ENCODE data around the gene RAB40C. TPM values are rescaled to one million over a fixed set of nuclear protein-coding genes. Genes with fewer than 3 reads are reported as not detected.

The RAB40C gene
- total RNA-seq, 4 donors from 2014 or later, result 17.7 to 28.3 (median 22.1) TPM

DNA sequence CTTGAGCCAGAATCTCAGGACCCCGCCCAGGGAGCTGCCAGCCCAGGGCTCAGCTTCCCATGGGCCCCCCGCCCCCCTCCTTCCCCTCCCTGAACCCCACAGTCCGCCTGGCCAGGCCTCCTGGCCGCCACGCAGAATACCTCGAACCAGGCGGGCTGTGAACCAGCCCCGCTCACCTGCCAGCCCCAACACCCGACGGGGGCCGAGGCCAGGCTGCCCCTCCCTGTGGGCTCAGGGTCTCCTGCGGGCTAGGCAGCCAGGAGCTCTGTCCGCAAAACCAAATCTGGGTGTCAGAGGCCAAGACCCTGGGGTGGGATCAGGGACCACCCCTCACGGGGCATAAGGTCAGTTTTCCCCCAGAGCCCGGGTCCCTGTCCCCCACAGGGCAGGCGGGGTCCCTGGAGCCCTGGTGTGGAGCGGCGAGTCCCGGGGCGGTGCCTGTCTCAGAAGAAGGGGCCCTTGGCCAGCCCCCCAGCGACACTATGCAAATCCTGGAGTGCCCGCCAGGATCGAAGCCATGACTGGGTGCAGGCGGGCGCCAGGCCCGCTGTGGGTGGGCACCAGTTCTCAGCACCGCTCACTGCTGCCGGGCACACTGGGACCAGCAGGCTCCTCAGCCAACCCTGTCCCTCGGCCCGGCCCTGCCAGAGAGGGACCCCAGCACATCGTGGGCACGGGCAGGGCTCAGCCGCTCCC is 36.1 kb upstream of the RAB40C start:
- Histone ChIP-seq H3K4me1 (peaks cover 0 to under 1% (median 0%) of the 10 kb centered on the region in 3 donors), H3K4me3 (no peak overlapping the region), H3K27ac (no peak overlapping the region), H3K27me3 (peaks cover 13% of the 10 kb centered on the region), H3K36me3 (peaks cover 0 to 50% of the 10 kb centered on the region in 2 donors), H3K9me3 (no peaks in the 10 kb centered on the region)
- ATAC-seq, result no peak
- 73% methylated on average over 3 of the region's 33 CpGs; no CpG with 5 or more reads in 1 of the 2 donors for WGBS, 2 donors (ENCODE audit: low coverage in 1 of 2)
- TF ChIP-seq POLR2A (IDR thresholded peaks at IDR 0.05), result no peak
- TF ChIP-seq EP300 (IDR thresholded peaks at IDR 0.05), result no peak
- no peak for TF ChIP-seq POLR2AphosphoS5 (IDR thresholded peaks at IDR 0.05)
- TF ChIP-seq, protein P1, sequence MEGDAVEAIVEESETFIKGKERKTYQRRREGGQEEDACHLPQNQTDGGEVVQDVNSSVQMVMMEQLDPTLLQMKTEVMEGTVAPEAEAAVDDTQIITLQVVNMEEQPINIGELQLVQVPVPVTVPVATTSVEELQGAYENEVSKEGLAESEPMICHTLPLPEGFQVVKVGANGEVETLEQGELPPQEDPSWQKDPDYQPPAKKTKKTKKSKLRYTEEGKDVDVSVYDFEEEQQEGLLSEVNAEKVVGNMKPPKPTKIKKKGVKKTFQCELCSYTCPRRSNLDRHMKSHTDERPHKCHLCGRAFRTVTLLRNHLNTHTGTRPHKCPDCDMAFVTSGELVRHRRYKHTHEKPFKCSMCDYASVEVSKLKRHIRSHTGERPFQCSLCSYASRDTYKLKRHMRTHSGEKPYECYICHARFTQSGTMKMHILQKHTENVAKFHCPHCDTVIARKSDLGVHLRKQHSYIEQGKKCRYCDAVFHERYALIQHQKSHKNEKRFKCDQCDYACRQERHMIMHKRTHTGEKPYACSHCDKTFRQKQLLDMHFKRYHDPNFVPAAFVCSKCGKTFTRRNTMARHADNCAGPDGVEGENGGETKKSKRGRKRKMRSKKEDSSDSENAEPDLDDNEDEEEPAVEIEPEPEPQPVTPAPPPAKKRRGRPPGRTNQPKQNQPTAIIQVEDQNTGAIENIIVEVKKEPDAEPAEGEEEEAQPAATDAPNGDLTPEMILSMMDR (IDR thresholded peaks at IDR 0.05), result no peak

DNA sequence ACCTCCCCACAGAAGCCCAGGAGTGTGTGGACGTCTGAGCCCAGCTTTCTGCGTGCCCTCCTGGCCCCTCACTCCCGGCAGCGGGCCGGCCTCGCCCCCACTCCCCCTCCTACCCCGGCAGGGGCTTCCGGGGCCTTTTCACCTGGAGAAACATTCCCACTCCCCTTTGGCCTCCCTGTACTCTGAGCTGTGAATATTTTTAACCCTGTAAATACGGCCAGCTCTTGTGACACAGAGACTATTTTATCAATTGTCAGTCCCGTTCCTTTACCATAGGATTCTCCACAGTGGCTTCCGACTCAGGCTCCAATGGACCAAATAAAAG is 35.6 kb upstream of the RAB40C start:
- Histone ChIP-seq H3K4me3 (no peak overlapping the region), H3K9me3 (no peaks in the 10 kb centered on the region), H3K36me3 (peaks cover 0 to 45% of the 10 kb centered on the region in 2 donors), H3K4me1 (peaks cover 0 to 6% (median 0%) of the 10 kb centered on the region in 3 donors), H3K27me3 (peaks cover 18% of the 10 kb centered on the region), H3K27ac (no peak overlapping the region)
- WGBS, 2 donors (ENCODE audit: low coverage in 1 of 2), result 70 to 72% methylated on average over 2 to 8 of the region's 11 CpGs
- ATAC-seq, result no peak
- TF ChIP-seq POLR2AphosphoS5 (IDR thresholded peaks at IDR 0.05), result no peak
- TF ChIP-seq, protein P1 (IDR thresholded peaks at IDR 0.05), result no peak
- no peak for TF ChIP-seq POLR2A (IDR thresholded peaks at IDR 0.05)
- TF ChIP-seq EP300 (IDR thresholded peaks at IDR 0.05), result no peak

DNA sequence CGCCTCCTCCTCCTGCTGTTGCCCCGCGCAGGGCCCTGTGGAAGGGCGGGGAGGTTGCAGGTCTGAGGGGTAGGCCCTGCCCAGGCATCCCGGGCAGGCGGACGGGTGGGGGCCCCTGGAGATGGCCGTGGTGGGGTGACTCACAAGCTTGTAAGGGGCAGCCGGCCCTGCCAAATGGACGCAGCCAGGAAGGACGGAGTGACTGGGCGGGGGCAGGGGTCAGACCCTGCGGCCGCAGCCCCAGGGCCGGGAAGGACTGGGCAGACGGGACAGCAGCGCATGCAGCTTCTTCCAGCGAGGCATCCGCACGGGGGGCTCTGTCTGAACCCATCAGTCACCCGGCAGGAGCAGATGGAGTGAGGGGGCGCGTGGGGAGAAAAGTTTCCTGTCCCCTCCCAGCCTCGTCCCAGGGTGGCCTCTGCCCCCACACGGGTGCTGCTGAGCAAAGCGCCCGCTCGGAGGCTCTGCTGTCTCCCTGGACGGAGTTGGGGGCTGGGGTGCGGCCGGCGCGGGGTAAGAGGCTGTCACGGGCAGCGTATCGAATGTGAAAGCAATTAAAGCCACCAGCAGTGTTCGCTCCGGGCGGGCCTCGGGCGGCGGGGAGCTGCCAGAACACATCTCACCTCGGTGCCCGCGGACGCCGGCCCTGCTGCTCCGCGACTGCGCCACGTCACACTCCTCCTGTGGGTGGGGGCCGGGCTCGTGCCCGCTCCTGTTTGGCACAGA is 35.1 kb upstream of the RAB40C start:
- WGBS, 2 donors (ENCODE audit: low coverage in 1 of 2), result 70 to 100% methylated on average over 1 to 2 of the region's 54 CpGs
- H3K9me3 ChIP-seq, result no peaks in the 10 kb centered on the region
- peaks cover 23% of the 10 kb centered on the region for H3K27me3 ChIP-seq
- peaks cover 0 to 11% (median 4%) of the 10 kb centered on the region in 3 donors for H3K4me1 ChIP-seq
- no peak overlapping the region for H3K27ac ChIP-seq
- peak overlapping the region in 1 of 2 donors; percentile 7 for H3K4me3 ChIP-seq
- ATAC-seq, result no peak
- peaks cover 0 to 39% of the 10 kb centered on the region in 2 donors for H3K36me3 ChIP-seq
- TF ChIP-seq POLR2A (IDR thresholded peaks at IDR 0.05), result no peak

DNA sequence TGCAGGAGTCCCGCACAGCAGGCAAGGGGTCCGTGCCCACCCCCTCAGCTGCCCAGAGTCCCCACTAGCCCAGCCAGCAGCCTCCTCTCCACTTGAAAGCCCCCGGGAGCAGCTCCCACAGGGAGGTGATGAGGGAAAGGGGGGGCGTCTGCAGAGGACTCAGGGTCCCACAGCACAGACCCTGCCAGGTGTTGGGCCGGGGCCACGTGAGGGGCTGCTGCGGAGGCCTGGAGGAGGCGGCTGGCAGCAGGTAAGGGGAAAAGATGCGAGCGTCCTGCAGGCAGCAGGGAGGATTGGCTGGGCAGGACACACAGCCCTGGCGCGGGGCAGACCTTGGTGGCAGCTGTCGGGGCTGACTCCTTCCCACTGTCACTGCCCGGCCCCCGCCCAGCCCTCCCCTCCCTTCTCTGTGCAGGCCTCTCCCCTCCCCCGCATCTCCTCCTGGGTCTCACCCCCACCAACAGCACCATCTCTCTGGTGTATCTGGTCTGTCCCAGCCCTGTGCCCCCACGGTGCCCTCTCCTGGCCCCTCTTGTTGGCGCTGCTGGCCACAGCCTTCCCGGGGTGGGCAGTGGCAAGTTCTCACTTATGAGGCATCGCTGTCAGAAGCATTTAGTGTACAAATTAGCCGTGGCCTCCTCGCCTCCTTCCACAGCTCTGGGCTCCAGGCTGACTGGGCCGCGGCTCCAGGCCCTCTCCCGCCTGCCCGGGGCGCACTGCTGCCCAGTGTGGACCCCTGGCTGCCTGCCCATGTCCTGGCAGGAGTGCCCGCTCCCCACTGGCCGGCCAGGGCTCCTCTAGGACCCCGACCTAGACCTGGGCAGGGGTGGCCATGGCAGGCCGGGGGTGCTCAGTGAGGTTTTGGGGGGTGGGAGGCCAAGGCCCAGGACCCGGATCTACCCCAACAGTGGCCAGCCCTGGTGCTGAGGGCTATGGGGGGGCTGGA is 34.1 kb upstream of the RAB40C start:
- H3K4me3 ChIP-seq, result no peak overlapping the region
- ATAC-seq, result no peak
- H3K9me3 ChIP-seq, result no peaks in the 10 kb centered on the region
- TF ChIP-seq EP300 (IDR thresholded peaks at IDR 0.05), result no peak
- TF ChIP-seq, protein P1 (IDR thresholded peaks at IDR 0.05), result no peak
- TF ChIP-seq POLR2A (IDR thresholded peaks at IDR 0.05), result no peak
- no peak for TF ChIP-seq POLR2AphosphoS5 (IDR thresholded peaks at IDR 0.05)
- H3K4me1 ChIP-seq, result peaks cover 0 to 21% (median 5%) of the 10 kb centered on the region in 3 donors
- peaks cover 0 to 32% of the 10 kb centered on the region in 2 donors for H3K36me3 ChIP-seq
- peaks cover 33% of the 10 kb centered on the region for H3K27me3 ChIP-seq
- WGBS, 2 donors (ENCODE audit: low coverage in 1 of 2), result 87% methylated on average over 3 of the region's 32 CpGs; no CpG with 5 or more reads in 1 of the 2 donors
- no peak overlapping the region for H3K27ac ChIP-seq
